Liver (tissue), 9 donors: ENCODE measurements around the gene GMPR2. TPM values are rescaled to one million over a fixed set of nuclear protein-coding genes. Genes with fewer than 3 reads are reported as not detected.

Experiments used
- DNase-seq: peaks from one replicate; pipeline ENCODE4 v3.0.0-alpha.2; 2017; ENCODE audit warnings: low spot score
- H3K27ac ChIP-seq, 2 donors: one replicate each; pipeline ENCODE4 v1.7.0; 2013; ENCODE audit warnings: inconsistent platforms in 2 of 2, low read length in 2 of 2, control low read depth in 1 of 2, low read depth in 1 of 2, mild to moderate bottlenecking in 1 of 2
- H3K27me3 ChIP-seq, 4 donors: one replicate each; pipeline versions ENCODE4 v1.6.1 to v1.7.0; 2013; ENCODE audit warnings: low read length in 3 of 4, inconsistent platforms in 1 of 4, mild to moderate bottlenecking in 1 of 4, moderate library complexity in 1 of 4; ENCODE audit not compliant: control insufficient read depth in 4 of 4, insufficient read depth in 4 of 4
- H3K36me3 ChIP-seq, 4 donors: one replicate each; pipeline versions ENCODE4 v1.6.1 to v1.7.0; 2013; ENCODE audit warnings: low read length in 3 of 4, mild to moderate bottlenecking in 3 of 4, low read depth in 1 of 4, moderate library complexity in 1 of 4; ENCODE audit not compliant: control insufficient read depth in 4 of 4, insufficient read depth in 3 of 4
- H3K4me1 ChIP-seq, 4 donors: one replicate each; pipeline versions ENCODE4 v1.6.1 to v1.7.0; 2013; ENCODE audit warnings: low read length in 3 of 4, mild to moderate bottlenecking in 3 of 4, moderate library complexity in 1 of 4; ENCODE audit not compliant: control insufficient read depth in 4 of 4, insufficient read depth in 4 of 4
- H3K4me3 ChIP-seq, 3 donors: one replicate each; pipeline versions ENCODE4 v1.6.1 to v1.7.0; 2013; ENCODE audit warnings: low read length in 3 of 3, control low read depth in 1 of 3, low read depth in 1 of 3, mild to moderate bottlenecking in 1 of 3
- H3K9ac ChIP-seq, 2 donors: one replicate each; pipeline ENCODE4 v1.7.0; 2013; ENCODE audit warnings: low read length in 2 of 2, mild to moderate bottlenecking in 2 of 2, moderate library complexity in 2 of 2, control low read depth in 1 of 2, low read depth in 1 of 2
- H3K9me3 ChIP-seq, 4 donors: one replicate each; pipeline versions ENCODE4 v1.6.1 to v1.7.0; 2013; ENCODE audit warnings: low read length in 3 of 4; ENCODE audit not compliant: control insufficient read depth in 4 of 4
- FOXA1 ChIP-seq: IDR thresholded peaks from 2 replicates; pipeline ENCODE4 v1.6.1; 2016; ENCODE audit warnings: antibody characterized with exemption
- FOXA2 ChIP-seq: IDR thresholded peaks from 2 replicates; pipeline ENCODE4 v1.6.1; 2016; ENCODE audit warnings: antibody characterized with exemption
- HNF4A ChIP-seq, 2 donors: conservative IDR thresholded peaks; 2 replicates each; pipeline ENCODE4 v1.6.1; 2016; ENCODE audit warnings: antibody characterized with exemption in 2 of 2, mild to moderate bottlenecking in 2 of 2
- HNF4G ChIP-seq: IDR thresholded peaks from 2 replicates; pipeline ENCODE4 v1.6.1; 2016; ENCODE audit warnings: antibody characterized with exemption
- NR2F2 ChIP-seq: IDR thresholded peaks from 2 replicates; pipeline ENCODE4 v1.6.1; 2016; ENCODE audit warnings: antibody characterized with exemption
- RAD21 ChIP-seq, 2 donors: IDR thresholded peaks; 2 replicates each; pipeline ENCODE4 v1.6.1; 2016; ENCODE audit warnings: antibody characterized with exemption in 2 of 2, mild to moderate bottlenecking in 2 of 2
- REST ChIP-seq: IDR thresholded peaks from 2 replicates; pipeline ENCODE4 v1.6.1; 2016; ENCODE audit warnings: antibody characterized with exemption, mild to moderate bottlenecking
- RXRA ChIP-seq, 2 donors: IDR thresholded peaks; 2 replicates each; pipeline ENCODE4 v1.6.1; 2017 to 2018; ENCODE audit warnings: antibody characterized with exemption in 2 of 2, mild to moderate bottlenecking in 1 of 2
- SP1 ChIP-seq: IDR thresholded peaks from 2 replicates; pipeline ENCODE4 v1.6.1; 2018; ENCODE audit warnings: antibody characterized with exemption, mild to moderate bottlenecking
- TAF1 ChIP-seq: conservative IDR thresholded peaks from 2 replicates; pipeline ENCODE4 v1.6.1; 2016; ENCODE audit warnings: antibody characterized with exemption, mild to moderate bottlenecking
- YY1 ChIP-seq: IDR thresholded peaks from 2 replicates; pipeline ENCODE4 v1.6.1; 2016; ENCODE audit warnings: antibody characterized with exemption, mild to moderate bottlenecking
- WGBS: extraction: QIAGEN DNeasy Blood & Tissue Kit; methylation state at CpG from one replicate; pipeline ENCODE4 v1.1.7; 2013; 5-methylcytosine and 5-hydroxymethylcytosine counted together
- polyA plus RNA-seq, 2 donors: library from polyadenylated mRNA; stranded (reverse) in 1 of 2; unstranded in 1 of 2; fragments of 200-250 nt in 1 of 2; fragments of >200 nt in 1 of 2; fragmentation: Nextera tagmentation in 1 of 2; extraction: Ambion mirVana in 1 of 2; gene quantifications; one replicate each; pipeline versions ENCODE4 v1.2.1 to v1.2.3, GENCODE V29; 2013 to 2015
- total RNA-seq, 2 donors: library from RNA; depleted of rRNA; stranded (reverse); fragments of >200 nt; gene quantifications; one replicate each; pipeline ENCODE4 v1.2.3, GENCODE V29; 2014
- TF ChIP-seq, protein P1 (sequence below): IDR thresholded peaks from 2 replicates; pipeline ENCODE4 v1.6.1; 2016; ENCODE audit warnings: antibody characterized with exemption
- TF ChIP-seq, protein P2 (sequence below): fragments of 150-350 bp; IDR thresholded peaks from 2 replicates; pipeline ENCODE4 v1.5.1; 2017; ENCODE audit warnings: improper control_type of control experiment, low read depth, low read length; ENCODE audit not compliant: missing input control
- TF ChIP-seq, protein P3 (sequence below): IDR thresholded peaks from 2 replicates; pipeline ENCODE4 v1.6.1; 2016; ENCODE audit warnings: antibody characterized with exemption
- TF ChIP-seq, protein P4 (sequence below): IDR thresholded peaks from 2 replicates; pipeline ENCODE4 v1.6.1; 2016; ENCODE audit warnings: antibody characterized with exemption
- donor health status: healthy.
- donor health status: healthy.
- donor health status: healthy.
- donor health status: healthy.
- donor health status: healthy.

Gene GMPR2
- total and polyA plus RNA-seq, 4 donors: 28.6 to 42.7 (median 32.4) TPM

GRCh38 chr14:24285351-24285750 is 52.6 kb downstream of the GMPR2 start:
- Histone ChIP-seq H3K4me3 (no peak overlapping the region), H3K27ac (no peak overlapping the region), H3K9ac (no peak overlapping the region), H3K4me1 (peaks cover 0 to 3% (median 0%) of the 10 kb centered on the region in 4 donors), H3K9me3 (no peaks in the 10 kb centered on the region), H3K36me3 (peaks cover 3 to 11% (median 9%) of the 10 kb centered on the region in 4 donors), H3K27me3 (no peaks in the 10 kb centered on the region)
- whole genome bisulfite sequencing: 88% methylated on average over 4 of the region's 4 CpGs
- TF ChIP-seq SP1 (no peak), RXRA (IDR thresholded peaks at IDR 0.05) (no peak), FOXA1 (no peak), RAD21 (IDR thresholded peaks at IDR 0.05) (no peak), NR2F2 (no peak), REST (no peak), YY1 (no peak), HNF4A (conservative IDR thresholded peaks at IDR 0.05) (no peak), HNF4G (no peak), FOXA2 (no peak)
- TF ChIP-seq, protein P1, sequence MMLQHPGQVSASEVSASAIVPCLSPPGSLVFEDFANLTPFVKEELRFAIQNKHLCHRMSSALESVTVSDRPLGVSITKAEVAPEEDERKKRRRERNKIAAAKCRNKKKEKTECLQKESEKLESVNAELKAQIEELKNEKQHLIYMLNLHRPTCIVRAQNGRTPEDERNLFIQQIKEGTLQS: no peak
- TF ChIP-seq, protein P2, sequence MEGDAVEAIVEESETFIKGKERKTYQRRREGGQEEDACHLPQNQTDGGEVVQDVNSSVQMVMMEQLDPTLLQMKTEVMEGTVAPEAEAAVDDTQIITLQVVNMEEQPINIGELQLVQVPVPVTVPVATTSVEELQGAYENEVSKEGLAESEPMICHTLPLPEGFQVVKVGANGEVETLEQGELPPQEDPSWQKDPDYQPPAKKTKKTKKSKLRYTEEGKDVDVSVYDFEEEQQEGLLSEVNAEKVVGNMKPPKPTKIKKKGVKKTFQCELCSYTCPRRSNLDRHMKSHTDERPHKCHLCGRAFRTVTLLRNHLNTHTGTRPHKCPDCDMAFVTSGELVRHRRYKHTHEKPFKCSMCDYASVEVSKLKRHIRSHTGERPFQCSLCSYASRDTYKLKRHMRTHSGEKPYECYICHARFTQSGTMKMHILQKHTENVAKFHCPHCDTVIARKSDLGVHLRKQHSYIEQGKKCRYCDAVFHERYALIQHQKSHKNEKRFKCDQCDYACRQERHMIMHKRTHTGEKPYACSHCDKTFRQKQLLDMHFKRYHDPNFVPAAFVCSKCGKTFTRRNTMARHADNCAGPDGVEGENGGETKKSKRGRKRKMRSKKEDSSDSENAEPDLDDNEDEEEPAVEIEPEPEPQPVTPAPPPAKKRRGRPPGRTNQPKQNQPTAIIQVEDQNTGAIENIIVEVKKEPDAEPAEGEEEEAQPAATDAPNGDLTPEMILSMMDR: no peak
- TF ChIP-seq, protein P3, sequence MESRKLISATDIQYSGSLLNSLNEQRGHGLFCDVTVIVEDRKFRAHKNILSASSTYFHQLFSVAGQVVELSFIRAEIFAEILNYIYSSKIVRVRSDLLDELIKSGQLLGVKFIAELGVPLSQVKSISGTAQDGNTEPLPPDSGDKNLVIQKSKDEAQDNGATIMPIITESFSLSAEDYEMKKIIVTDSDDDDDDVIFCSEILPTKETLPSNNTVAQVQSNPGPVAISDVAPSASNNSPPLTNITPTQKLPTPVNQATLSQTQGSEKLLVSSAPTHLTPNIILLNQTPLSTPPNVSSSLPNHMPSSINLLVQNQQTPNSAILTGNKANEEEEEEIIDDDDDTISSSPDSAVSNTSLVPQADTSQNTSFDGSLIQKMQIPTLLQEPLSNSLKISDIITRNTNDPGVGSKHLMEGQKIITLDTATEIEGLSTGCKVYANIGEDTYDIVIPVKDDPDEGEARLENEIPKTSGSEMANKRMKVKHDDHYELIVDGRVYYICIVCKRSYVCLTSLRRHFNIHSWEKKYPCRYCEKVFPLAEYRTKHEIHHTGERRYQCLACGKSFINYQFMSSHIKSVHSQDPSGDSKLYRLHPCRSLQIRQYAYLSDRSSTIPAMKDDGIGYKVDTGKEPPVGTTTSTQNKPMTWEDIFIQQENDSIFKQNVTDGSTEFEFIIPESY: no peak
- DNase-seq: no peak

- Histone ChIP-seq H3K9ac (no peak overlapping the region), H3K4me3 (no peak overlapping the region), H3K27ac (no peak overlapping the region), H3K9me3 (no peaks in the 10 kb centered on the region), H3K36me3 (peaks cover 3 to 22% (median 12%) of the 10 kb centered on the region in 4 donors), H3K4me1 (peaks cover 0 to 16% (median 15%) of the 10 kb centered on the region in 4 donors), H3K27me3 (no peaks in the 10 kb centered on the region)
- DNase-seq: no peak
- TF ChIP-seq, protein P4, sequence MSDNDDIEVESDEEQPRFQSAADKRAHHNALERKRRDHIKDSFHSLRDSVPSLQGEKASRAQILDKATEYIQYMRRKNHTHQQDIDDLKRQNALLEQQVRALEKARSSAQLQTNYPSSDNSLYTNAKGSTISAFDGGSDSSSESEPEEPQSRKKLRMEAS: no peak
- TF ChIP-seq FOXA2 (no peak), TAF1 (no peak), RAD21 (IDR thresholded peaks at IDR 0.05) (no peak), NR2F2 (no peak), HNF4A (conservative IDR thresholded peaks at IDR 0.05) (no peak), YY1 (no peak)
- TF ChIP-seq, protein P1: no peak
- TF ChIP-seq, protein P3: no peak
- WGBS: 90% methylated on average over 5 of the region's 5 CpGs
Observed at GRCh38 chr14:24286996-24287395, 54.3 kb downstream of the GMPR2 start.
